Measurements from ENCODE around the gene STH. TPM values are rescaled to one million over a fixed set of nuclear protein-coding genes. Genes with fewer than 3 reads are reported as not detected.

STH gene
- total RNA-seq, 1 donor from 2014 or later, result not detected

DNA sequence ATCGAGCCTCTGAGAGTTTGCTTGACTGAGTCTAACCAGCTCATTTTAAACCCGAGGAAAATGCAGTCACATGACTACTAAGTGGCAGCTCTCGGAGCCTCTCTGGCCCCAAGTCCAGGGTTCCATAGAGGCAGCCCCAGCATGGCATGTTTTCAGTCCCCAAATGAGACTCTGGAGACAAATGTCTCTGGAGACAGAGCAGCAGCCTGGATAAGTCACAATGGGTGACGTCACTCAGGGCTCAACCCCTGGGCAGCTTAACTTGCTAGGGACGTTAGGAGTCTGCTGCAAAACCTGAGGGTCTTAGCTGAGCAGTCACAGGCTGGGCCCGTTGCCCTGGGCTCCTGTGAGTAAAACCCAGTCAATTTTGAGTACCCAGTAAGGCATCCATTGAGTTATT is 6.9 kb upstream of the STH start:
- Histone ChIP-seq H3K27ac (ENCODE audit: low read depth, low read length) (no peak overlapping the region), H3K9me3 (ENCODE audit: control insufficient read depth in 3 of 3, low read length in 3 of 3) (no peaks in the 10 kb centered on the region), H3K4me1 (ENCODE audit: control insufficient read depth in 3 of 3, insufficient read depth in 3 of 3, low read length in 3 of 3) (peaks cover 8 to 13% (median 10%) of the 10 kb centered on the region in 3 donors), H3K4me3 (ENCODE audit: low read length in 3 of 3) (no peak overlapping the region), H3K27me3 (ENCODE audit: control insufficient read depth in 3 of 3, insufficient read depth in 3 of 3, low read length in 3 of 3) (no peaks in the 10 kb centered on the region), H3K36me3 (ENCODE audit: control insufficient read depth in 3 of 3, insufficient read depth in 3 of 3, low read length in 3 of 3) (peaks cover 3 to 27% (median 20%) of the 10 kb centered on the region in 3 donors), H3K9ac (ENCODE audit: low read depth in 1 of 3, low read length in 3 of 3) (no peak overlapping the region)

DNA sequence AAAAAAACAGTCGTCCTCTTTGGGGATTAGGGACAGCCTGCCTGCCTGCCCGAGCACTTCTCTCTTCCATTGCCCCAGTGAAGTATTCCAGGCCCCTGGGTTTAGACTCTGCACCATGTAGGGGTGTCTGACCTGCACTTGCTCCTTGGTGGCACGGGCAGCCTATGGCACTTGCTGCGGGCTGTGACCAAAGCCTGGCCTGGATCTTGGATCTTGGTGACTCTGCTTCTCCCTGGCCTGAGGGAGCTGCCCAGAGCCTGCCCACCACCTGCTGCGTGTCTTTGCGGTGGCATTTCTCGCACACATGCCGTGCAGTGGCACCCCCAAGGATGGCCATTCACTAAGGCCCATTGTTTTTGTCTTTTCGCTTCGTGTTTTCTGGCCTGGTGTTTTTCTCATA is 6.1 kb upstream of the STH start:
- Histone ChIP-seq H3K36me3 (ENCODE audit: control insufficient read depth in 3 of 3, insufficient read depth in 3 of 3, low read length in 3 of 3) (peaks cover 4 to 26% (median 15%) of the 10 kb centered on the region in 3 donors), H3K27me3 (ENCODE audit: control insufficient read depth in 3 of 3, insufficient read depth in 3 of 3, low read length in 3 of 3) (no peaks in the 10 kb centered on the region), H3K4me3 (ENCODE audit: low read length in 3 of 3) (no peak overlapping the region), H3K4me1 (ENCODE audit: control insufficient read depth in 3 of 3, insufficient read depth in 3 of 3, low read length in 3 of 3) (peaks cover 8 to 13% (median 10%) of the 10 kb centered on the region in 3 donors), H3K9me3 (ENCODE audit: control insufficient read depth in 3 of 3, low read length in 3 of 3) (no peaks in the 10 kb centered on the region), H3K27ac (ENCODE audit: low read depth, low read length) (no peak overlapping the region), H3K9ac (ENCODE audit: low read depth in 1 of 3, low read length in 3 of 3) (no peak overlapping the region)

GRCh38 chr17:45993962-45994627 is 5.0 kb upstream of the STH start:
- Histone ChIP-seq H3K27me3 (ENCODE audit: control insufficient read depth in 3 of 3, insufficient read depth in 3 of 3, low read length in 3 of 3) (no peaks in the 10 kb centered on the region), H3K9me3 (ENCODE audit: control insufficient read depth in 3 of 3, low read length in 3 of 3) (no peaks in the 10 kb centered on the region)

GRCh38 chr17:45994987-45995386 is 4.1 kb upstream of the STH start:
- Histone ChIP-seq H3K9ac (ENCODE audit: low read depth in 1 of 3, low read length in 3 of 3) (peak overlapping the region in 1 of 3 donors; percentile 57), H3K27ac (ENCODE audit: low read depth, low read length) (no peak overlapping the region), H3K27me3 (ENCODE audit: control insufficient read depth in 3 of 3, insufficient read depth in 3 of 3, low read length in 3 of 3) (no peaks in the 10 kb centered on the region), H3K4me1 (ENCODE audit: control insufficient read depth in 3 of 3, insufficient read depth in 3 of 3, low read length in 3 of 3) (peaks cover 8 to 13% (median 10%) of the 10 kb centered on the region in 3 donors), H3K36me3 (ENCODE audit: control insufficient read depth in 3 of 3, insufficient read depth in 3 of 3, low read length in 3 of 3) (peaks cover 4 to 28% (median 18%) of the 10 kb centered on the region in 3 donors), H3K9me3 (ENCODE audit: control insufficient read depth in 3 of 3, low read length in 3 of 3) (no peaks in the 10 kb centered on the region), H3K4me3 (ENCODE audit: low read length in 3 of 3) (no peak overlapping the region)

More at GRCh38 chr17:45993962-45994627, 5.0 kb upstream of the STH start:
- H3K9ac ChIP-seq (ENCODE audit: low read depth in 1 of 3, low read length in 3 of 3), result no peak overlapping the region
- peaks cover 4 to 28% (median 18%) of the 10 kb centered on the region in 3 donors for H3K36me3 ChIP-seq (ENCODE audit: control insufficient read depth in 3 of 3, insufficient read depth in 3 of 3, low read length in 3 of 3)
- H3K4me1 ChIP-seq (ENCODE audit: control insufficient read depth in 3 of 3, insufficient read depth in 3 of 3, low read length in 3 of 3), result peaks cover 8 to 13% (median 10%) of the 10 kb centered on the region in 3 donors
- H3K27ac ChIP-seq (ENCODE audit: low read depth, low read length), result no peak overlapping the region
- no peak overlapping the region for H3K4me3 ChIP-seq (ENCODE audit: low read length in 3 of 3)

- H3K27me3 ChIP-seq (ENCODE audit: control insufficient read depth in 3 of 3, insufficient read depth in 3 of 3, low read length in 3 of 3), result no peaks in the 10 kb centered on the region
- no peaks in the 10 kb centered on the region for H3K9me3 ChIP-seq (ENCODE audit: control insufficient read depth in 3 of 3, low read length in 3 of 3)
- no peak overlapping the region for H3K27ac ChIP-seq (ENCODE audit: low read depth, low read length)
- H3K4me1 ChIP-seq (ENCODE audit: control insufficient read depth in 3 of 3, insufficient read depth in 3 of 3, low read length in 3 of 3), result peaks cover 8 to 13% (median 10%) of the 10 kb centered on the region in 3 donors
- H3K4me3 ChIP-seq (ENCODE audit: low read length in 3 of 3), result no peak overlapping the region
- peaks cover 4 to 26% (median 14%) of the 10 kb centered on the region in 3 donors for H3K36me3 ChIP-seq (ENCODE audit: control insufficient read depth in 3 of 3, insufficient read depth in 3 of 3, low read length in 3 of 3)
- H3K9ac ChIP-seq (ENCODE audit: low read depth in 1 of 3, low read length in 3 of 3), result peak overlapping the region in 2 of 3 donors; percentile 24 to 57
Observed at GRCh38 chr17:45995627-45996270, 3.3 kb upstream of the STH start.

- peaks cover 4 to 22% (median 14%) of the 10 kb centered on the region in 3 donors for H3K36me3 ChIP-seq (ENCODE audit: control insufficient read depth in 3 of 3, insufficient read depth in 3 of 3, low read length in 3 of 3)
- no peak overlapping the region for H3K27ac ChIP-seq (ENCODE audit: low read depth, low read length)
- no peak overlapping the region for H3K9ac ChIP-seq (ENCODE audit: low read depth in 1 of 3, low read length in 3 of 3)
- peaks cover 8 to 13% (median 10%) of the 10 kb centered on the region in 3 donors for H3K4me1 ChIP-seq (ENCODE audit: control insufficient read depth in 3 of 3, insufficient read depth in 3 of 3, low read length in 3 of 3)
- H3K4me3 ChIP-seq (ENCODE audit: low read length in 3 of 3), result no peak overlapping the region
- H3K27me3 ChIP-seq (ENCODE audit: control insufficient read depth in 3 of 3, insufficient read depth in 3 of 3, low read length in 3 of 3), result no peaks in the 10 kb centered on the region
- H3K9me3 ChIP-seq (ENCODE audit: control insufficient read depth in 3 of 3, low read length in 3 of 3), result no peaks in the 10 kb centered on the region
Observed at GRCh38 chr17:45996282-45996937, 2.6 kb upstream of the STH start.

DNA sequence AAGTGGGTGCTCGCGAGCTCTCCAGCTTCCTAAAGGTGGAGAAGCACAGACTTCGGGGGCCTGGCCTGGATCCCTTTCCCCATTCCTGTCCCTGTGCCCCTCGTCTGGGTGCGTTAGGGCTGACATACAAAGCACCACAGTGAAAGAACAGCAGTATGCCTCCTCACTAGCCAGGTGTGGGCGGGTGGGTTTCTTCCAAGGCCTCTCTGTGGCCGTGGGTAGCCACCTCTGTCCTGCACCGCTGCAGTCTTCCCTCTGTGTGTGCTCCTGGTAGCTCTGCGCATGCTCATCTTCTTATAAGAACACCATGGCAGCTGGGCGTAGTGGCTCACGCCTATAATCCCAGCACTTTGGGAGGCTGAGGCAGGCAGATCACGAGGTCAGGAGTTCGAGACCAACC is 1.9 kb upstream of the STH start:
- Histone ChIP-seq H3K4me1 (ENCODE audit: control insufficient read depth in 3 of 3, insufficient read depth in 3 of 3, low read length in 3 of 3) (peaks cover 8 to 13% (median 10%) of the 10 kb centered on the region in 3 donors), H3K36me3 (ENCODE audit: control insufficient read depth in 3 of 3, insufficient read depth in 3 of 3, low read length in 3 of 3) (peaks cover 4 to 22% (median 13%) of the 10 kb centered on the region in 3 donors), H3K9me3 (ENCODE audit: control insufficient read depth in 3 of 3, low read length in 3 of 3) (no peaks in the 10 kb centered on the region)

GRCh38 chr17:45997624-45998023 is 1.4 kb upstream of the STH start:
- H3K36me3 ChIP-seq (ENCODE audit: control insufficient read depth in 3 of 3, insufficient read depth in 3 of 3, low read length in 3 of 3), result peaks cover 4 to 20% (median 11%) of the 10 kb centered on the region in 3 donors
- no peaks in the 10 kb centered on the region for H3K27me3 ChIP-seq (ENCODE audit: control insufficient read depth in 3 of 3, insufficient read depth in 3 of 3, low read length in 3 of 3)
- H3K27ac ChIP-seq (ENCODE audit: low read depth, low read length), result no peak overlapping the region

More for the DNA sequence above, 1.9 kb upstream of the STH start:
- no peak overlapping the region for H3K4me3 ChIP-seq (ENCODE audit: low read length in 3 of 3)
- no peak overlapping the region for H3K9ac ChIP-seq (ENCODE audit: low read depth in 1 of 3, low read length in 3 of 3)
- H3K27ac ChIP-seq (ENCODE audit: low read depth, low read length), result no peak overlapping the region
- no peaks in the 10 kb centered on the region for H3K27me3 ChIP-seq (ENCODE audit: control insufficient read depth in 3 of 3, insufficient read depth in 3 of 3, low read length in 3 of 3)

DNA sequence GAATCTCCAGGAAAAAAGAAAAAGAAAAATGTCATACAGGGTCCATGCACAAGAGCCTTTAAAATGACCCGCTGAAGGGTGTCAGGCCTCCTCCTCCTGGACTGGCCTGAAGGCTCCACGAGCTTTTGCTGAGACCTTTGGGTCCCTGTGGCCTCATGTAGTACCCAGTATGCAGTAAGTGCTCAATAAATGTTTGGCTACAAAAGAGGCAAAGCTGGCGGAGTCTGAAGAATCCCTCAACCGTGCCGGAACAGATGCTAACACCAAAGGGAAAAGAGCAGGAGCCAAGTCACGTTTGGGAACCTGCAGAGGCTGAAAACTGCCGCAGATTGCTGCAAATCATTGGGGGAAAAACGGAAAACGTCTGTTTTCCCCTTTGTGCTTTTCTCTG is 845 bp downstream of the STH start:
- Histone ChIP-seq H3K27ac (ENCODE audit: low read depth, low read length) (no peak overlapping the region), H3K36me3 (ENCODE audit: control insufficient read depth in 3 of 3, insufficient read depth in 3 of 3, low read length in 3 of 3) (peaks cover 2 to 12% (median 11%) of the 10 kb centered on the region in 3 donors), H3K27me3 (ENCODE audit: control insufficient read depth in 3 of 3, insufficient read depth in 3 of 3, low read length in 3 of 3) (no peaks in the 10 kb centered on the region), H3K9me3 (ENCODE audit: control insufficient read depth in 3 of 3, low read length in 3 of 3) (no peaks in the 10 kb centered on the region), H3K9ac (ENCODE audit: low read depth in 1 of 3, low read length in 3 of 3) (no peak overlapping the region), H3K4me1 (ENCODE audit: control insufficient read depth in 3 of 3, insufficient read depth in 3 of 3, low read length in 3 of 3) (peaks cover 20 to 24% (median 23%) of the 10 kb centered on the region in 3 donors), H3K4me3 (ENCODE audit: low read length in 3 of 3) (no peak overlapping the region)

More at GRCh38 chr17:45997624-45998023, 1.4 kb upstream of the STH start:
- no peak overlapping the region for H3K9ac ChIP-seq (ENCODE audit: low read depth in 1 of 3, low read length in 3 of 3)
- H3K4me1 ChIP-seq (ENCODE audit: control insufficient read depth in 3 of 3, insufficient read depth in 3 of 3, low read length in 3 of 3), result peaks cover 8 to 13% (median 10%) of the 10 kb centered on the region in 3 donors
- H3K9me3 ChIP-seq (ENCODE audit: control insufficient read depth in 3 of 3, low read length in 3 of 3), result no peaks in the 10 kb centered on the region
- no peak overlapping the region for H3K4me3 ChIP-seq (ENCODE audit: low read length in 3 of 3)
